K562 (cell line): ENCODE data around the gene CBY3. TPM values are rescaled to one million over a fixed set of nuclear protein-coding genes. Genes with fewer than 3 reads are reported as not detected.
A peak's percentile ranks its signal among the peaks of the same experiment; 100 is the strongest.

Experiments used
- ATAC-seq: fragments of 200-7000 bp; cut with Tn5 transposase; 3 replicates; pipeline ENCODE4 v1.9.1; 2020; ENCODE audit warnings: moderate library complexity
- BruUV-seq: library from RNA; stranded (reverse); fragments of 400-500 nt; replicated peaks from 2 replicates; lab custom pipeline; 2021; lab: Mats Ljungman, UMichigan
- CTCF ChIA-PET: fragments of 300-600 bp; formaldehyde crosslinking; extraction: SDS; loops from one replicate; lab custom pipeline; 2021; ENCODE audit warnings: low intra/inter-chr PET ratio; lab: Yijun Ruan, JAX
- POLR2A ChIA-PET: fragments of 300-600, 350-650 bp; sonication (Branson Sonifier 250); formaldehyde crosslinking; extraction: SDS; loops from one replicate; lab custom pipeline; 2021; ENCODE audit warnings: antibody characterized with exemption, inconsistent platforms; lab: Yijun Ruan, JAX
- DNase-seq, 4 experiments: peaks; one replicate each; pipeline versions ENCODE4 v3.0.0 to v3.0.0-alpha.2; 2011 to 2018; ENCODE audit warnings: low spot score in 3 of 4, mixed read lengths in 3 of 4; ENCODE audit errors: extremely low read depth in 1 of 4
- FAIRE-seq: peaks from 2 replicates; lab custom pipeline; 2011; peaks lifted over from hg19 to GRCh38; lab: Jason Lieb, UNC
- H2AFZ ChIP-seq: 2 replicates; pipeline ENCODE4 v1.6.0; 2011; ENCODE audit warnings: low read depth, low read length, control low read depth, inconsistent platforms
- H3K27ac ChIP-seq: fragments of 200-600 bp; 3 replicates; pipeline ENCODE4 v1.8.0; 2011; ENCODE audit warnings: low read depth, mild to moderate bottlenecking, control low read depth, inconsistent platforms, low read length, moderate library complexity, mixed read lengths; ENCODE audit errors: extremely low read depth
- H3K27me3 ChIP-seq, 2 experiments: fragments of 300-600 bp in 1 of 2; 2 replicates in 1 of 2; 3 replicates in 1 of 2; pipeline versions ENCODE4 v1.6.0 to v1.8.0; 2011; ENCODE audit warnings: inconsistent platforms in 2 of 2, low read length in 2 of 2, mild to moderate bottlenecking in 1 of 2, mixed read lengths in 1 of 2, moderate library complexity in 1 of 2; ENCODE audit not compliant: control insufficient read depth in 2 of 2, insufficient read depth in 2 of 2
- H3K36me3 ChIP-seq: fragments of 300-600 bp; 3 replicates; pipeline ENCODE4 v1.8.0; 2011; ENCODE audit warnings: mild to moderate bottlenecking, low read length, inconsistent platforms; ENCODE audit not compliant: control insufficient read depth, insufficient read depth
- H3K4me1 ChIP-seq, 2 experiments: fragments of 200-600 bp in 1 of 2; replicated peaks in 1 of 2; 2 replicates in 1 of 2; 3 replicates in 1 of 2; pipeline versions ENCODE4 v1.5.1 to v1.8.0; 2011; ENCODE audit warnings: inconsistent platforms in 2 of 2, low read length in 2 of 2, mild to moderate bottlenecking in 1 of 2, mixed read lengths in 1 of 2, moderate library complexity in 1 of 2; ENCODE audit not compliant: control insufficient read depth in 2 of 2, insufficient read depth in 2 of 2
- H3K4me2 ChIP-seq: 2 replicates; pipeline ENCODE4 v1.6.1; 2011; ENCODE audit warnings: low read length, control low read depth, inconsistent platforms, mixed read lengths; ENCODE audit not compliant: insufficient read depth
- H3K4me3 ChIP-seq: fragments of 200-600 bp; sonication (generic), shearing (Covaris generic); 2 replicates; pipeline ENCODE4 v1.5.1; 2016; ENCODE audit warnings: control low read depth, inconsistent platforms
- H3K79me2 ChIP-seq: fragments of 200-600 bp; 3 replicates; pipeline ENCODE4 v1.8.0; 2011; ENCODE audit warnings: low read length, inconsistent platforms; ENCODE audit not compliant: control insufficient read depth, insufficient read depth
- H3K9ac ChIP-seq, 2 experiments: 2 replicates each; pipeline versions ENCODE4 v1.6.0 to v1.6.1; 2011; ENCODE audit warnings: low read depth in 2 of 2, low read length in 2 of 2, control low read depth in 1 of 2, inconsistent platforms in 1 of 2, mild to moderate bottlenecking in 1 of 2, mixed read lengths in 1 of 2; ENCODE audit not compliant: insufficient read depth in 1 of 2
- H3K9me1 ChIP-seq: one replicate; pipeline ENCODE4 v1.6.0; 2011; ENCODE audit warnings: inconsistent platforms, mild to moderate bottlenecking, low read length, moderate library complexity; ENCODE audit not compliant: control insufficient read depth, insufficient read depth
- H3K9me3 ChIP-seq: replicated peaks from 2 replicates; pipeline ENCODE4 v1.5.1; 2011; ENCODE audit warnings: low read depth, low read length, inconsistent platforms; ENCODE audit not compliant: control insufficient read depth, insufficient read depth
- H4K20me1 ChIP-seq: replicated peaks from 2 replicates; pipeline ENCODE4 v1.6.1; 2011; ENCODE audit warnings: low read length, inconsistent platforms, mixed read lengths; ENCODE audit not compliant: control insufficient read depth, insufficient read depth
- BCOR ChIP-seq: fragments of 450-650 bp; IDR thresholded peaks from 2 replicates; pipeline ENCODE4 v1.6.1; 2016
- BHLHE40 ChIP-seq: IDR thresholded peaks from 2 replicates; pipeline ENCODE4 v1.6.1; 2011; ENCODE audit warnings: low read length, improper control_type of control experiment
- FOXP1 ChIP-seq: sonication (generic); formaldehyde crosslinking; IDR thresholded peaks from 2 replicates; pipeline ENCODE4 v1.8.0; 2022; ENCODE audit warnings: mild to moderate bottlenecking, missing genetic modification reagents
- MEF2D ChIP-seq: conservative IDR thresholded peaks from 2 replicates; pipeline ENCODE4 v1.6.1; 2016; ENCODE audit warnings: low read depth, missing genetic modification characterization, missing compliant biosample characterization
- MYNN ChIP-seq, 2 experiments: sonication (generic); formaldehyde crosslinking in 1 of 2; IDR thresholded peaks; 2 replicates each; pipeline versions ENCODE4 v1.5.0 to v1.6.1; 2016 to 2020; ENCODE audit warnings: antibody characterized with exemption in 1 of 2, missing genetic modification reagents in 1 of 2
- NCOR1 ChIP-seq: fragments of 450-650 bp; IDR thresholded peaks from 2 replicates; pipeline ENCODE4 v1.6.1; 2016; ENCODE audit warnings: mild to moderate bottlenecking, moderate library complexity
- PML ChIP-seq: IDR thresholded peaks from 2 replicates; pipeline ENCODE4 v1.6.1; 2012; ENCODE audit warnings: low read length, inconsistent platforms
- RFX7 ChIP-seq: fragments of 250-450 bp; sonication (Bioruptor Pico); IDR thresholded peaks from 2 replicates; pipeline ENCODE4 v1.5.1; 2021; ENCODE audit warnings: mild to moderate bottlenecking
- SAFB2 ChIP-seq: fragments of 200-400 bp; formaldehyde crosslinking; IDR thresholded peaks from 2 replicates; pipeline ENCODE4 v1.6.1; 2018; ENCODE audit warnings: borderline replicate concordance, low read length, low read depth, moderate library complexity; ENCODE audit not compliant: severe bottlenecking
- TEAD4 ChIP-seq, 2 experiments: sonication (generic) in 1 of 2; formaldehyde crosslinking in 1 of 2; IDR thresholded peaks; 2 replicates each; pipeline versions ENCODE4 v1.6.1 to v1.8.0; 2012 to 2022; ENCODE audit warnings: borderline replicate concordance in 1 of 2, inconsistent platforms in 1 of 2, low read length in 1 of 2, mild to moderate bottlenecking in 1 of 2, missing genetic modification reagents in 1 of 2
- XRCC5 ChIP-seq: fragments of 200-400 bp; formaldehyde crosslinking; IDR thresholded peaks from 2 replicates; pipeline ENCODE4 v1.6.1; 2017; ENCODE audit warnings: low read depth, mild to moderate bottlenecking, low read length
- ZBTB7A ChIP-seq: IDR thresholded peaks from 2 replicates; pipeline ENCODE4 v1.6.1; 2011; ENCODE audit warnings: low read depth, mild to moderate bottlenecking, low read length, moderate library complexity, borderline replicate concordance; ENCODE audit not compliant: control insufficient read depth
- ZNF184 ChIP-seq: sonication (generic); formaldehyde crosslinking; IDR thresholded peaks from 2 replicates; pipeline ENCODE4 v1.5.0; 2020; ENCODE audit warnings: missing genetic modification reagents
- WGBS: fragments of 100-300 bp; shearing (Covaris generic); methylation state at CpG from one replicate; pipeline ENCODE4 v1.1.6; 2016; ENCODE audit warnings: low coverage, mixed read lengths; ENCODE audit not compliant: insufficient coverage; ENCODE audit errors: missing lambda C conversion rate; 5-methylcytosine and 5-hydroxymethylcytosine counted together
- in situ Hi-C: fragments of 300-500 bp; cut with MboI; formaldehyde crosslinking; loops from 4 replicates; pipeline ENCODE4 v1.15.0; 2018; ENCODE audit warnings: inconsistent platforms, mixed read lengths
- intact Hi-C: fragments of 100-400 bp; cut with micrococcal nuclease; formaldehyde crosslinking; loops from 2 replicates; pipeline ENCODE4 v1.14.2; 2022
- polyA plus RNA-seq, 8 experiments: library from polyadenylated mRNA; depleted of rRNA in 4 of 8; stranded (reverse) in 5 of 8; unstranded in 3 of 8; fragments of >200 nt; fragmentation: Nextera tagmentation in 2 of 8; fragmentation: Illumina TruSeq in 1 of 8; extraction: Ambion mirVana in 2 of 8; extraction: Trizol in 1 of 8; gene quantifications; 2 replicates each; pipeline versions ENCODE4 v1.2.1 to v1.2.3, GENCODE V29; 2011 to 2014; ENCODE audit warnings: inconsistent platforms in 1 of 8, missing spikeins in 1 of 8
- total RNA-seq, 7 experiments: library from RNA; depleted of rRNA in 6 of 7; stranded (reverse); fragments of >200 nt in 6 of 7; fragmentation: Illumina TruSeq in 2 of 7; extraction: Trizol in 2 of 7; gene quantifications; 2 replicates each; pipeline versions ENCODE4 v1.2.1 to v1.2.3, GENCODE V29; 2011 to 2021; ENCODE audit warnings: low replicate concordance in 1 of 7
- TF ChIP-seq, protein P1 (sequence below): fragments of 450-650 bp; IDR thresholded peaks from 2 replicates; pipeline ENCODE4 v1.6.1; 2017; ENCODE audit warnings: antibody characterized with exemption
- TF ChIP-seq, protein P2 (sequence below), 2 experiments: fragments of 150-350 bp in 1 of 2; IDR thresholded peaks; 2 replicates each; pipeline ENCODE4 v1.6.1; 2012 to 2016; ENCODE audit warnings: low read depth in 2 of 2, low read length in 2 of 2, mild to moderate bottlenecking in 1 of 2, moderate library complexity in 1 of 2
- TF ChIP-seq, protein P3 (sequence below): sonication (generic); formaldehyde crosslinking; IDR thresholded peaks from 2 replicates; pipeline ENCODE4 v1.5.0; 2020; ENCODE audit warnings: missing genetic modification reagents

CBY3 gene
- total and polyA plus RNA-seq, 9 of the 15 experiments (the other 6 are each of a cell fraction or from before 2014, with no cell fraction given) = not detected

DNA sequence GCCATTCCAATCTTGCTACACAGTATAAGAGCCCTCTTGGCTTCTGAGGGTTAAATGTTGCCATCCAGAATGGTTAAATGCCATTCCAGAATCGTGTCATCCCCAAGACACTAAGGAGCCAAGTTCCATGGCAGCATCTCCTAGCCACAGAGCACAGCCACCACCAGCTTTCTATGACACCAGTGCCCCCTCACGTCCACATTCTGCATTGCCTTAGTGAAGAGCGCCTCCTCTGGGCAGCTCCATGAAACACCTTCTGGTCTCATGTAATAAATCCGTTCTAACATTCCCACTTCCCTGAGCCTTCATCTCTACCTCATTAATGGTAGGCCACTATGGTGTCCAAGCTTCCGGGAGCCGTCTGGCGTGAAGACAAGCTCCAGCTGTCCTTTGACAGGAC lies 12.4 kb downstream of the CBY3 start:
- H3K4me2 ChIP-seq = no peak overlapping the region
- H3K36me3 ChIP-seq = peaks cover 5% of the 10 kb centered on the region; the same call in 2 of the 3 replicates
- ChIA-PET CTCF (interaction anchor here (0.8 to 1.5 kb wide), 3 partner anchors 8 to 501 kb away, joined by 3 read pairs; no protein-coding TSS in a partner anchor), POLR2A (interaction anchor here (0.5 to 3.9 kb wide), 8 partner anchors 8 to 134 kb away, joined by 3 to 21 read pairs (median 3); partner anchors contain the start of genes CBY3 and HNRNPH1)
- peaks cover 0 to 2% of the 10 kb centered on the region in 2 experiments; a peak in 3 of 5 replicates for H3K4me1 ChIP-seq
- in situ Hi-C loops (loop anchor here (10.0 kb wide), 1 partner anchor 494 kb away; no protein-coding TSS in a partner anchor), intact Hi-C loops (no loop called here)
- H3K27ac ChIP-seq = no peak overlapping the region
- no peak overlapping the region for H3K4me3 ChIP-seq
- peak; percentile 68 to 81 (median 74) for DNase-seq
- no peak overlapping the region for H3K9ac ChIP-seq
- peak; percentile 96 for ATAC-seq
- H3K79me2 ChIP-seq = no peaks in the 10 kb centered on the region
- H3K27me3 ChIP-seq = no peaks in the 10 kb centered on the region
- no peak overlapping the region for H2AFZ ChIP-seq
- 0 out of 2 replicates have a peak, but pooled peaks cover 9% of the 10 kb centered on the region for H4K20me1 ChIP-seq
- no peaks in the 10 kb centered on the region for H3K9me3 ChIP-seq
- FAIRE-seq = peak; percentile 63
- no peaks in the 10 kb centered on the region for H3K9me1 ChIP-seq
- 12% methylated on average over 7 of the region's 7 CpGs for WGBS
- BruUV-seq = no TSS peak
- TF ChIP-seq BHLHE40 (peak; percentile 42; the same call in 1 of the 2 replicates), ZBTB7A (no peak), SAFB2 (no peak), BCOR (no peak), MYNN (IDR thresholded peaks at IDR 0.05) (0 out of 2 replicates have a peak, but pooled peaks have one; percentile 32), MYNN (CRISPR knock-in tag; IDR thresholded peaks at IDR 0.05) (no peak), TEAD4 (IDR thresholded peaks at IDR 0.05; ENCODE audit: low read length) (0 out of 2 replicates have a peak, but pooled peaks have one; percentile 27), TEAD4 (CRISPR knock-in tag; IDR thresholded peaks at IDR 0.05; ENCODE audit: borderline replicate concordance) (no peak), RFX7 (no peak), FOXP1 (CRISPR knock-in tag) (0 out of 2 replicates have a peak, but pooled peaks have one; percentile 27), NCOR1 (no peak), XRCC5 (0 out of 2 replicates have a peak, but pooled peaks have one; percentile 35), MEF2D (tag) (no peak), ZNF184 (no peak), PML (0 out of 2 replicates have a peak, but pooled peaks have one; percentile 14)
- TF ChIP-seq, protein P1, sequence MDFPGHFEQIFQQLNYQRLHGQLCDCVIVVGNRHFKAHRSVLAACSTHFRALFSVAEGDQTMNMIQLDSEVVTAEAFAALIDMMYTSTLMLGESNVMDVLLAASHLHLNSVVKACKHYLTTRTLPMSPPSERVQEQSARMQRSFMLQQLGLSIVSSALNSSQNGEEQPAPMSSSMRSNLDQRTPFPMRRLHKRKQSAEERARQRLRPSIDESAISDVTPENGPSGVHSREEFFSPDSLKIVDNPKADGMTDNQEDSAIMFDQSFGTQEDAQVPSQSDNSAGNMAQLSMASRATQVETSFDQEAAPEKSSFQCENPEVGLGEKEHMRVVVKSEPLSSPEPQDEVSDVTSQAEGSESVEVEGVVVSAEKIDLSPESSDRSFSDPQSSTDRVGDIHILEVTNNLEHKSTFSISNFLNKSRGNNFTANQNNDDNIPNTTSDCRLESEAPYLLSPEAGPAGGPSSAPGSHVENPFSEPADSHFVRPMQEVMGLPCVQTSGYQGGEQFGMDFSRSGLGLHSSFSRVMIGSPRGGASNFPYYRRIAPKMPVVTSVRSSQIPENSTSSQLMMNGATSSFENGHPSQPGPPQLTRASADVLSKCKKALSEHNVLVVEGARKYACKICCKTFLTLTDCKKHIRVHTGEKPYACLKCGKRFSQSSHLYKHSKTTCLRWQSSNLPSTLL = no peak
- TF ChIP-seq, protein P2, sequence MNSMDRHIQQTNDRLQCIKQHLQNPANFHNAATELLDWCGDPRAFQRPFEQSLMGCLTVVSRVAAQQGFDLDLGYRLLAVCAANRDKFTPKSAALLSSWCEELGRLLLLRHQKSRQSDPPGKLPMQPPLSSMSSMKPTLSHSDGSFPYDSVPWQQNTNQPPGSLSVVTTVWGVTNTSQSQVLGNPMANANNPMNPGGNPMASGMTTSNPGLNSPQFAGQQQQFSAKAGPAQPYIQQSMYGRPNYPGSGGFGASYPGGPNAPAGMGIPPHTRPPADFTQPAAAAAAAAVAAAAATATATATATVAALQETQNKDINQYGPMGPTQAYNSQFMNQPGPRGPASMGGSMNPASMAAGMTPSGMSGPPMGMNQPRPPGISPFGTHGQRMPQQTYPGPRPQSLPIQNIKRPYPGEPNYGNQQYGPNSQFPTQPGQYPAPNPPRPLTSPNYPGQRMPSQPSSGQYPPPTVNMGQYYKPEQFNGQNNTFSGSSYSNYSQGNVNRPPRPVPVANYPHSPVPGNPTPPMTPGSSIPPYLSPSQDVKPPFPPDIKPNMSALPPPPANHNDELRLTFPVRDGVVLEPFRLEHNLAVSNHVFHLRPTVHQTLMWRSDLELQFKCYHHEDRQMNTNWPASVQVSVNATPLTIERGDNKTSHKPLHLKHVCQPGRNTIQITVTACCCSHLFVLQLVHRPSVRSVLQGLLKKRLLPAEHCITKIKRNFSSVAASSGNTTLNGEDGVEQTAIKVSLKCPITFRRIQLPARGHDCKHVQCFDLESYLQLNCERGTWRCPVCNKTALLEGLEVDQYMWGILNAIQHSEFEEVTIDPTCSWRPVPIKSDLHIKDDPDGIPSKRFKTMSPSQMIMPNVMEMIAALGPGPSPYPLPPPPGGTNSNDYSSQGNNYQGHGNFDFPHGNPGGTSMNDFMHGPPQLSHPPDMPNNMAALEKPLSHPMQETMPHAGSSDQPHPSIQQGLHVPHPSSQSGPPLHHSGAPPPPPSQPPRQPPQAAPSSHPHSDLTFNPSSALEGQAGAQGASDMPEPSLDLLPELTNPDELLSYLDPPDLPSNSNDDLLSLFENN (IDR thresholded peaks at IDR 0.05; ENCODE audit: low read depth in 2 of 2, low read length in 2 of 2) = 0 out of 4 replicates have a peak, but pooled peaks of 1 of the 2 experiments have one; percentile 45
- TF ChIP-seq, protein P3, sequence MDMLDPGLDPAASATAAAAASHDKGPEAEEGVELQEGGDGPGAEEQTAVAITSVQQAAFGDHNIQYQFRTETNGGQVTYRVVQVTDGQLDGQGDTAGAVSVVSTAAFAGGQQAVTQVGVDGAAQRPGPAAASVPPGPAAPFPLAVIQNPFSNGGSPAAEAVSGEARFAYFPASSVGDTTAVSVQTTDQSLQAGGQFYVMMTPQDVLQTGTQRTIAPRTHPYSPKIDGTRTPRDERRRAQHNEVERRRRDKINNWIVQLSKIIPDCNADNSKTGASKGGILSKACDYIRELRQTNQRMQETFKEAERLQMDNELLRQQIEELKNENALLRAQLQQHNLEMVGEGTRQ (CRISPR knock-in tag) = no peak
